ENCODE data around the gene HOOK2. TPM values are rescaled to one million over a fixed set of nuclear protein-coding genes. Genes with fewer than 3 reads are reported as not detected.

HOOK2 gene
- total and polyA plus RNA-seq, 9 of the 15 experiments (the other 6 are each of a cell fraction or from before 2014, with no cell fraction given) = 1.3 to 17.2 (median 9.9) TPM

GRCh38 chr19:12777217-12778016, 2.1 kb upstream of the HOOK2 start (continued):
- TF ChIP-seq MLLT1 (IDR thresholded peaks at IDR 0.05) = peak in 1 of 2 experiments; percentile 76; a peak in 2 of 4 replicates
- no peak for TF ChIP-seq ZNF561 (CRISPR knock-in tag; conservative IDR thresholded peaks at IDR 0.05)
- no peak for TF ChIP-seq ATF2 (CRISPR knock-in tag; IDR thresholded peaks at IDR 0.05)
- no peak for TF ChIP-seq SOX6 (IDR thresholded peaks at IDR 0.05)
- TF ChIP-seq SIRT6 (IDR thresholded peaks at IDR 0.05; ENCODE audit: low read depth, low read length) = no peak
- TF ChIP-seq ETV1 (tag; conservative IDR thresholded peaks at IDR 0.05; ENCODE audit: low read depth) = 0 out of 2 replicates have a peak, but pooled peaks have one; percentile 23
- no peak for TF ChIP-seq CREB5 (CRISPR knock-in tag; IDR thresholded peaks at IDR 0.05)
- no peak for TF ChIP-seq ZBTB34 (CRISPR knock-in tag; IDR thresholded peaks at IDR 0.05)
- no peak for TF ChIP-seq E2F4 (CRISPR knock-in tag; IDR thresholded peaks at IDR 0.05; ENCODE audit: low read depth)
- TF ChIP-seq ARID4B (CRISPR knock-in tag; IDR thresholded peaks at IDR 0.05) = no peak
- TF ChIP-seq ZNF668 (CRISPR knock-in tag; IDR thresholded peaks at IDR 0.05) = no peak
